H9 (cell line): ENCODE results near the gene DEFB132. TPM values are rescaled to one million over a fixed set of nuclear protein-coding genes. Genes with fewer than 3 reads are reported as not detected.

Experiments used
- DNase-seq: peaks from one replicate; pipeline ENCODE4 v3.0.0-alpha.2; 2017
- H2AFZ ChIP-seq: one replicate; pipeline ENCODE4 v1.6.1; 2013; ENCODE audit warnings: mild to moderate bottlenecking, low read length, control low read depth, moderate library complexity
- H2AK5ac ChIP-seq: 2 replicates; pipeline ENCODE4 v1.6.1; 2013; ENCODE audit warnings: low read length, control low read depth, mixed read lengths; ENCODE audit not compliant: insufficient read length
- H2BK120ac ChIP-seq: one replicate; pipeline ENCODE4 v1.6.1; 2013; ENCODE audit warnings: low read depth, mild to moderate bottlenecking, low read length, control low read depth, inconsistent platforms; ENCODE audit not compliant: poor library complexity, severe bottlenecking
- H2BK12ac ChIP-seq: 2 replicates; pipeline ENCODE4 v1.6.1; 2013; ENCODE audit warnings: low read length, control low read depth, mixed read lengths, low read depth; ENCODE audit not compliant: insufficient read length
- H2BK15ac ChIP-seq: 2 replicates; pipeline ENCODE4 v1.6.1; 2013; ENCODE audit warnings: low read depth, low read length, control low read depth
- H2BK20ac ChIP-seq: one replicate; pipeline ENCODE4 v1.6.1; 2013; ENCODE audit warnings: low read depth, mild to moderate bottlenecking, low read length, control low read depth, inconsistent platforms; ENCODE audit not compliant: poor library complexity, severe bottlenecking
- H2BK5ac ChIP-seq: 2 replicates; pipeline ENCODE4 v1.6.1; 2013; ENCODE audit warnings: low read length, control low read depth, mixed read lengths; ENCODE audit not compliant: insufficient read length
- H3K14ac ChIP-seq: 2 replicates; pipeline ENCODE4 v1.6.1; 2013; ENCODE audit warnings: low read length, control low read depth; ENCODE audit not compliant: insufficient read depth
- H3K18ac ChIP-seq: 2 replicates; pipeline ENCODE4 v1.6.1; 2013; ENCODE audit warnings: low read depth, mild to moderate bottlenecking, mixed read lengths, low read length, control low read depth; ENCODE audit not compliant: insufficient read length
- H3K23ac ChIP-seq: 2 replicates; pipeline ENCODE4 v1.6.1; 2013; ENCODE audit warnings: low read length, control low read depth, mixed read lengths, low read depth; ENCODE audit not compliant: insufficient read length
- H3K23me2 ChIP-seq: 2 replicates; pipeline ENCODE4 v1.6.1; 2013; ENCODE audit warnings: low read depth, mild to moderate bottlenecking, mixed read lengths, low read length, control low read depth; ENCODE audit not compliant: insufficient read length, poor library complexity, severe bottlenecking
- H3K27ac ChIP-seq: 2 replicates; pipeline ENCODE4 v1.5.1; 2013; ENCODE audit warnings: low read length, control low read depth, mixed read lengths, low read depth; ENCODE audit not compliant: insufficient read length
- H3K27me3 ChIP-seq: 2 replicates; pipeline ENCODE4 v1.6.1; 2013; ENCODE audit warnings: low read length, control low read depth, inconsistent platforms; ENCODE audit not compliant: insufficient read depth
- H3K4ac ChIP-seq: 2 replicates; pipeline ENCODE4 v1.6.1; 2013; ENCODE audit warnings: low read depth, mild to moderate bottlenecking, control low read depth, inconsistent platforms, low read length, moderate library complexity
- H3K4me1 ChIP-seq: 2 replicates; pipeline ENCODE4 v1.6.1; 2013; ENCODE audit warnings: low read length, control low read depth, inconsistent platforms; ENCODE audit not compliant: insufficient read depth
- H3K4me2 ChIP-seq: 2 replicates; pipeline ENCODE4 v1.6.1; 2013; ENCODE audit warnings: low read length, control low read depth, mixed read lengths; ENCODE audit not compliant: insufficient read length, insufficient read depth
- H3K56ac ChIP-seq: 2 replicates; pipeline ENCODE4 v1.6.1; 2013; ENCODE audit warnings: low read depth, mild to moderate bottlenecking, mixed read lengths, low read length, control low read depth; ENCODE audit not compliant: insufficient read length
- H3K79me1 ChIP-seq: 2 replicates; pipeline ENCODE4 v1.6.1; 2013; ENCODE audit warnings: low read depth, mild to moderate bottlenecking, moderate library complexity, low read length, control low read depth, inconsistent platforms; ENCODE audit not compliant: insufficient read depth, poor library complexity, severe bottlenecking
- H3K79me2 ChIP-seq: 2 replicates; pipeline ENCODE4 v1.6.1; 2013; ENCODE audit warnings: low read length, control low read depth, inconsistent platforms; ENCODE audit not compliant: insufficient read depth
- H3K9ac ChIP-seq: 2 replicates; pipeline ENCODE4 v1.6.1; 2013; ENCODE audit warnings: low read length, control low read depth, mixed read lengths; ENCODE audit not compliant: insufficient read length; ENCODE audit errors: extremely low read depth
- H3K9me3 ChIP-seq: one replicate; pipeline ENCODE4 v1.6.1; 2013; ENCODE audit warnings: low read depth, low read length, inconsistent platforms; ENCODE audit not compliant: control insufficient read depth
- H3T11ph ChIP-seq: one replicate; pipeline ENCODE4 v1.6.1; 2013; ENCODE audit warnings: mild to moderate bottlenecking, low read length, control low read depth, inconsistent platforms
- H4K20me1 ChIP-seq: one replicate; pipeline ENCODE4 v1.6.1; 2013; ENCODE audit not compliant: control insufficient read depth, insufficient read length, insufficient read depth
- H4K5ac ChIP-seq: 2 replicates; pipeline ENCODE4 v1.6.1; 2013; ENCODE audit warnings: low read depth, mild to moderate bottlenecking, mixed read lengths, low read length, control low read depth; ENCODE audit not compliant: insufficient read length
- H4K8ac ChIP-seq: replicated peaks from 2 replicates; pipeline ENCODE4 v1.6.1; 2013; ENCODE audit warnings: low read length, control low read depth, mixed read lengths, low read depth; ENCODE audit not compliant: insufficient read length
- H4K91ac ChIP-seq: 2 replicates; pipeline ENCODE4 v1.6.1; 2013; ENCODE audit warnings: low read depth, mild to moderate bottlenecking, moderate library complexity, mixed read lengths, low read length, control low read depth; ENCODE audit not compliant: insufficient read length
- H3K27ac Mint-ChIP-seq, 3 experiments: 2 replicates in 2 of 3; 3 replicates in 1 of 3; pipeline ENCODE4 v1.8.0; 2020 to 2021; ENCODE audit warnings: mixed read lengths in 3 of 3, mild to moderate bottlenecking in 1 of 3, moderate library complexity in 1 of 3
- H3K27me3 Mint-ChIP-seq: 2 replicates; pipeline ENCODE4 v1.8.0; 2021; ENCODE audit warnings: low read depth, mild to moderate bottlenecking, moderate library complexity, mixed read lengths
- H3K36me3 Mint-ChIP-seq, 3 experiments: 2 replicates in 2 of 3; 3 replicates in 1 of 3; pipeline ENCODE4 v1.8.0; 2020 to 2021; ENCODE audit warnings: low read depth in 3 of 3, mixed read lengths in 3 of 3; ENCODE audit not compliant: insufficient read depth in 1 of 3
- H3K4me1 Mint-ChIP-seq, 2 experiments: 2 replicates each; pipeline ENCODE4 v1.8.0; 2020; ENCODE audit warnings: mixed read lengths in 2 of 2
- H3K4me3 Mint-ChIP-seq, 2 experiments: 2 replicates in 1 of 2; 3 replicates in 1 of 2; pipeline ENCODE4 v1.8.0; 2020 to 2021; ENCODE audit warnings: mild to moderate bottlenecking in 2 of 2, mixed read lengths in 2 of 2, moderate library complexity in 1 of 2
- H3K9me3 Mint-ChIP-seq, 2 experiments: 2 replicates in 1 of 2; 3 replicates in 1 of 2; pipeline ENCODE4 v1.8.0; 2020; ENCODE audit warnings: mild to moderate bottlenecking in 2 of 2, mixed read lengths in 2 of 2, moderate library complexity in 1 of 2
- CTCF ChIP-seq: fragments of 200-600 bp; sonication (generic); conservative IDR thresholded peaks from 3 replicates; pipeline ENCODE4 v1.8.0; 2021; ENCODE audit warnings: antibody characterized with exemption, mild to moderate bottlenecking
- WGBS: extraction: QIAGEN DNeasy Blood & Tissue Kit; methylation state at CpG from one replicate; pipeline ENCODE4 v1.1.7; 2013; ENCODE audit warnings: missing lambda C conversion rate, low lambda C conversion rate, mixed read lengths; ENCODE audit not compliant: insufficient read length; ENCODE audit errors: extremely low coverage; 5-methylcytosine and 5-hydroxymethylcytosine counted together
- total RNA-seq: library from RNA; stranded (reverse); gene quantifications from 2 replicates; pipeline ENCODE4 v1.2.1, GENCODE V29; 2021

DEFB132 gene
- total RNA-seq, 1 experiment from 2014 or later, result not detected

GRCh38 chr20:215796-216195 lies 41.7 kb upstream of the DEFB132 start:
- H3K27ac ChIP-seq, result no peak overlapping the region
- whole genome bisulfite sequencing, result no CpG with 5 or more reads among the region's 1 CpG
- no peak overlapping the region for H4K5ac ChIP-seq

More at GRCh38 chr20:215796-216195, 41.7 kb upstream of the DEFB132 start:
- H3K4me3 Mint-ChIP-seq, result no peak overlapping the region
- H2BK20ac ChIP-seq, result no peak overlapping the region
- H3K27me3 ChIP-seq, result no peaks in the 10 kb centered on the region; the same call in 1 of the 2 replicates
- DNase-seq, result no peak
- H3K79me1 ChIP-seq, result no peaks in the 10 kb centered on the region
- H3K4ac ChIP-seq, result no peak overlapping the region
- H3T11ph ChIP-seq, result no peak overlapping the region
- H3K14ac ChIP-seq, result no peak overlapping the region
- TF ChIP-seq CTCF, result no peak
- no peak overlapping the region for H2BK5ac ChIP-seq
- H2BK12ac ChIP-seq, result no peak overlapping the region
- no peak overlapping the region for H3K23ac ChIP-seq
- no peak overlapping the region for H2BK120ac ChIP-seq
- H4K20me1 ChIP-seq, result no peaks in the 10 kb centered on the region
- H3K27ac Mint-ChIP-seq, result no peak overlapping the region
- H3K27me3 Mint-ChIP-seq, result peaks cover 95% of the 10 kb centered on the region
- no peak overlapping the region for H2AFZ ChIP-seq
- H3K56ac ChIP-seq, result no peak overlapping the region
- H3K4me1 Mint-ChIP-seq, result peaks cover 0 to 4% of the 10 kb centered on the region in 2 experiments; a peak in 1 of 4 replicates
- H3K9ac ChIP-seq, result no peak overlapping the region
- H4K91ac ChIP-seq, result no peak overlapping the region
- no peaks in the 10 kb centered on the region for H3K9me3 ChIP-seq
- no peak overlapping the region for H3K18ac ChIP-seq
- no peaks in the 10 kb centered on the region for H3K23me2 ChIP-seq
- no peak overlapping the region for H2AK5ac ChIP-seq
- H4K8ac ChIP-seq, result no peak overlapping the region
- H3K36me3 Mint-ChIP-seq, result no peaks in the 10 kb centered on the region
- H3K79me2 ChIP-seq, result no peaks in the 10 kb centered on the region
- no peaks in the 10 kb centered on the region; a peak in 2 of 5 replicates for H3K9me3 Mint-ChIP-seq
- no peaks in the 10 kb centered on the region for H3K4me1 ChIP-seq
- no peak overlapping the region for H3K4me2 ChIP-seq
- H2BK15ac ChIP-seq, result no peak overlapping the region
